Activated CD4-positive, alpha-beta T cell treated with anti-CD3 and anti-CD28 coated beads, Interleukin-2, amount 10 ng/mL, durations not matched to agents 7 days and 5 days (primary cell): ENCODE data around the gene TRIM7. TPM values are rescaled to one million over a fixed set of nuclear protein-coding genes. Genes with fewer than 3 reads are reported as not detected.
A peak's percentile ranks its signal among the peaks of the same experiment; 100 is the strongest.
"Not testable (repeated sequence)": the region's sequence is repeated elsewhere in the genome, so short reads cannot be mapped to it uniquely, and the experiment has no call there.

Experiments used
- CTCF ChIA-PET: fragments of 350-600 bp; sonication (Branson Sonifier 250); formaldehyde crosslinking; loops from one replicate; lab custom pipeline; 2021; ENCODE audit warnings: antibody characterized with exemption; lab: Charles Lee
- POLR2A ChIA-PET: fragments of 350-600 bp; sonication (Branson Sonifier 250); formaldehyde crosslinking; loops from one replicate; lab custom pipeline; 2021; ENCODE audit warnings: antibody characterized with exemption; lab: Charles Lee
- DNase-seq: peaks from one replicate; pipeline ENCODE4 v3.0.0-alpha.2; 2020
- H3K27ac Mint-ChIP-seq: one replicate; pipeline ENCODE4 v1.8.0; 2021; ENCODE audit warnings: mild to moderate bottlenecking, moderate library complexity, mixed read lengths
- H3K27me3 Mint-ChIP-seq: one replicate; pipeline ENCODE4 v1.8.0; 2021; ENCODE audit warnings: mixed read lengths
- H3K36me3 Mint-ChIP-seq: one replicate; pipeline ENCODE4 v1.8.0; 2021; ENCODE audit warnings: low read depth, mixed read lengths
- H3K4me1 Mint-ChIP-seq: one replicate; pipeline ENCODE4 v1.8.0; 2021; ENCODE audit warnings: mixed read lengths
- H3K4me3 Mint-ChIP-seq: one replicate; pipeline ENCODE4 v1.8.0; 2021; ENCODE audit warnings: mild to moderate bottlenecking, moderate library complexity, mixed read lengths
- H3K9me3 Mint-ChIP-seq: one replicate; pipeline ENCODE4 v1.8.0; 2021; ENCODE audit warnings: mixed read lengths
- total RNA-seq, 2 experiments: library from RNA; stranded (reverse); gene quantifications; one replicate each; pipeline ENCODE4 v1.2.3, GENCODE V29; 2021

The TRIM7 gene
- total RNA-seq, 2 experiments from 2014 or later, result 0.29 to 0.84 TPM

GRCh38 chr5:181217111-181217802, 12.3 kb upstream of the TRIM7 start:
- Mint-ChIP-seq H3K27me3 (peaks cover 4% of the 10 kb centered on the region), H3K4me3 (peak overlapping the region; percentile 80), H3K36me3 (no peaks in the 10 kb centered on the region), H3K4me1 (peaks cover 55% of the 10 kb centered on the region), H3K27ac (peak overlapping the region; percentile 95), H3K9me3 (no peaks in the 10 kb centered on the region)
- DNase-seq, result peak; percentile 49
- ChIA-PET CTCF (interaction anchor here (1.0 to 2.2 kb wide), 4 partner anchors 10 to 33 kb away, joined by 3 to 11 read pairs (median 4); partner anchors contain the start of gene TRIM7), POLR2A (no interaction called here)

- Mint-ChIP-seq H3K9me3 (no peaks in the 10 kb centered on the region), H3K4me3 (peak overlapping the region; percentile 80), H3K36me3 (no peaks in the 10 kb centered on the region), H3K4me1 (peaks cover 45% of the 10 kb centered on the region), H3K27ac (peak overlapping the region; percentile 93), H3K27me3 (no peaks in the 10 kb centered on the region)
- ChIA-PET POLR2A (interaction anchor here (0.8 kb wide), 1 partner anchor 9 kb away, joined by 3 read pairs; no protein-coding TSS in a partner anchor), CTCF (interaction anchor here (1.0 to 2.2 kb wide), 4 partner anchors 9 to 32 kb away, joined by 3 to 11 read pairs (median 4); partner anchors contain the start of gene TRIM7)
- peak; percentile 62 for DNase-seq
Measured at GRCh38 chr5:181215997-181216989, 11.3 kb upstream of the TRIM7 start.

GRCh38 chr5:181214249-181214648, 9.3 kb upstream of the TRIM7 start:
- H3K9me3 Mint-ChIP-seq, POLR2A ChIA-PET, DNase-seq, H3K36me3 Mint-ChIP-seq, H3K4me3 Mint-ChIP-seq, H3K27me3 Mint-ChIP-seq, H3K27ac Mint-ChIP-seq: not testable (repeated sequence)
- peaks cover 25% of the 10 kb centered on the region for H3K4me1 Mint-ChIP-seq
- CTCF ChIA-PET, result interaction anchor here (1.0 kb wide), 1 partner anchor 13 kb away, joined by 3 read pairs; no protein-coding TSS in a partner anchor

GRCh38 chr5:181212934-181213333, 7.9 kb upstream of the TRIM7 start:
- no peak for DNase-seq
- ChIA-PET CTCF (interaction anchor here (0.9 to 1.6 kb wide), 5 partner anchors 15 to 40 kb away, joined by 3 to 6 read pairs (median 3); no protein-coding TSS in a partner anchor), POLR2A (no interaction called here)
- Mint-ChIP-seq H3K4me3 (no peak overlapping the region), H3K36me3 (no peaks in the 10 kb centered on the region), H3K4me1 (peaks cover 24% of the 10 kb centered on the region), H3K27me3 (no peaks in the 10 kb centered on the region), H3K9me3 (no peaks in the 10 kb centered on the region), H3K27ac (no peak overlapping the region)

- Mint-ChIP-seq H3K4me1 (peaks cover 23% of the 10 kb centered on the region), H3K4me3 (no peak overlapping the region), H3K27ac (no peak overlapping the region), H3K27me3 (no peaks in the 10 kb centered on the region), H3K36me3 (no peaks in the 10 kb centered on the region), H3K9me3 (no peaks in the 10 kb centered on the region)
- ChIA-PET CTCF (interaction anchor here (0.9 to 1.6 kb wide), 6 partner anchors 14 to 39 kb away, joined by 3 to 6 read pairs (median 3); no protein-coding TSS in a partner anchor), POLR2A (no interaction called here)
- no peak for DNase-seq
Measured at GRCh38 chr5:181212080-181212479, 7.1 kb upstream of the TRIM7 start.

- Mint-ChIP-seq H3K36me3 (no peaks in the 10 kb centered on the region), H3K27ac (no peak overlapping the region), H3K27me3 (peaks cover 6% of the 10 kb centered on the region), H3K9me3 (no peaks in the 10 kb centered on the region), H3K4me1 (peaks cover 23% of the 10 kb centered on the region), H3K4me3 (no peak overlapping the region)
- no peak for DNase-seq
- POLR2A ChIA-PET, result no interaction called here
- CTCF ChIA-PET, result no interaction called here
Measured at GRCh38 chr5:181211208-181211607, 6.2 kb upstream of the TRIM7 start.

- H3K4me3 Mint-ChIP-seq, H3K27ac Mint-ChIP-seq, POLR2A ChIA-PET, H3K9me3 Mint-ChIP-seq, DNase-seq, H3K36me3 Mint-ChIP-seq, CTCF ChIA-PET: not testable (repeated sequence)
- H3K4me1 Mint-ChIP-seq, result peaks cover 25% of the 10 kb centered on the region
- H3K27me3 Mint-ChIP-seq, result peaks cover 11% of the 10 kb centered on the region
Measured at GRCh38 chr5:181210698-181211097, 5.7 kb upstream of the TRIM7 start.

- CTCF ChIA-PET, POLR2A ChIA-PET, H3K27ac Mint-ChIP-seq: not testable (repeated sequence)
Measured at GRCh38 chr5:181210148-181210547, 5.2 kb upstream of the TRIM7 start.

GRCh38 chr5:181209006-181209405, 4.0 kb upstream of the TRIM7 start:
- H3K36me3 Mint-ChIP-seq, POLR2A ChIA-PET, H3K27ac Mint-ChIP-seq, H3K4me3 Mint-ChIP-seq, H3K9me3 Mint-ChIP-seq, DNase-seq: not testable (repeated sequence)
- Mint-ChIP-seq H3K27me3 (peaks cover 17% of the 10 kb centered on the region), H3K4me1 (peaks cover 32% of the 10 kb centered on the region)
- CTCF ChIA-PET, result interaction anchor here (0.6 to 8.7 kb wide), 4 partner anchors 18 to 994 kb away, joined by 3 to 90 read pairs (median 16); no protein-coding TSS in a partner anchor

More at GRCh38 chr5:181210148-181210547, 5.2 kb upstream of the TRIM7 start:
- H3K4me3 Mint-ChIP-seq, H3K9me3 Mint-ChIP-seq, DNase-seq, H3K36me3 Mint-ChIP-seq: not testable (repeated sequence)
- peaks cover 14% of the 10 kb centered on the region for H3K27me3 Mint-ChIP-seq
- peaks cover 29% of the 10 kb centered on the region for H3K4me1 Mint-ChIP-seq

- H3K4me1 Mint-ChIP-seq, result peaks cover 34% of the 10 kb centered on the region
- DNase-seq, result no peak
- H3K27ac Mint-ChIP-seq, result peak overlapping the region; percentile 79
- H3K9me3 Mint-ChIP-seq, result no peaks in the 10 kb centered on the region
- ChIA-PET POLR2A (interaction anchor here (1.0 kb wide), 1 partner anchor 16 kb away, joined by 5 read pairs; no protein-coding TSS in a partner anchor), CTCF (interaction anchor here (0.6 to 8.7 kb wide), 9 partner anchors 9 to 58 kb away, joined by 3 to 90 read pairs (median 11); partner anchors contain the start of gene TRIM41)
- H3K4me3 Mint-ChIP-seq, result peak overlapping the region; percentile 74
- no peaks in the 10 kb centered on the region for H3K36me3 Mint-ChIP-seq
- H3K27me3 Mint-ChIP-seq, result peaks cover 28% of the 10 kb centered on the region
Measured at GRCh38 chr5:181207960-181208253, 2.9 kb upstream of the TRIM7 start.

GRCh38 chr5:181207214-181207959, 2.4 kb upstream of the TRIM7 start:
- H3K27me3 Mint-ChIP-seq, result peaks cover 31% of the 10 kb centered on the region

More at GRCh38 chr5:181207214-181207959, 2.4 kb upstream of the TRIM7 start:
- Mint-ChIP-seq H3K27ac (peak overlapping the region; percentile 79), H3K36me3 (no peaks in the 10 kb centered on the region), H3K4me1 (peaks cover 34% of the 10 kb centered on the region), H3K9me3 (no peaks in the 10 kb centered on the region), H3K4me3 (peak overlapping the region; percentile 74)
- ChIA-PET POLR2A (interaction anchor here (0.6 to 1.3 kb wide), 3 partner anchors 8 to 17 kb away, joined by 3 to 11 read pairs (median 5); no protein-coding TSS in a partner anchor), CTCF (interaction anchor here (0.6 to 8.7 kb wide), 11 partner anchors 9 to 57 kb away, joined by 3 to 90 read pairs (median 11); partner anchors contain the start of gene TRIM41)
- DNase-seq, result peak; percentile 70
